ENCODE results near the gene SAMM50. TPM values are rescaled to one million over a fixed set of nuclear protein-coding genes. Genes with fewer than 3 reads are reported as not detected.

The SAMM50 gene
- total RNA-seq, 1 donor from 2014 or later: 54.0 TPM

GRCh38 chr22:43994416-43994815 is 39.2 kb downstream of the SAMM50 start:
- TF ChIP-seq, protein P1, sequence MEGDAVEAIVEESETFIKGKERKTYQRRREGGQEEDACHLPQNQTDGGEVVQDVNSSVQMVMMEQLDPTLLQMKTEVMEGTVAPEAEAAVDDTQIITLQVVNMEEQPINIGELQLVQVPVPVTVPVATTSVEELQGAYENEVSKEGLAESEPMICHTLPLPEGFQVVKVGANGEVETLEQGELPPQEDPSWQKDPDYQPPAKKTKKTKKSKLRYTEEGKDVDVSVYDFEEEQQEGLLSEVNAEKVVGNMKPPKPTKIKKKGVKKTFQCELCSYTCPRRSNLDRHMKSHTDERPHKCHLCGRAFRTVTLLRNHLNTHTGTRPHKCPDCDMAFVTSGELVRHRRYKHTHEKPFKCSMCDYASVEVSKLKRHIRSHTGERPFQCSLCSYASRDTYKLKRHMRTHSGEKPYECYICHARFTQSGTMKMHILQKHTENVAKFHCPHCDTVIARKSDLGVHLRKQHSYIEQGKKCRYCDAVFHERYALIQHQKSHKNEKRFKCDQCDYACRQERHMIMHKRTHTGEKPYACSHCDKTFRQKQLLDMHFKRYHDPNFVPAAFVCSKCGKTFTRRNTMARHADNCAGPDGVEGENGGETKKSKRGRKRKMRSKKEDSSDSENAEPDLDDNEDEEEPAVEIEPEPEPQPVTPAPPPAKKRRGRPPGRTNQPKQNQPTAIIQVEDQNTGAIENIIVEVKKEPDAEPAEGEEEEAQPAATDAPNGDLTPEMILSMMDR (conservative IDR thresholded peaks at IDR 0.05): no peak
- DNase-seq (ENCODE audit: low read depth, low spot score): no peak
- H3K4me3 Mint-ChIP-seq: no peak overlapping the region
- no peaks in the 10 kb centered on the region for H3K27me3 Mint-ChIP-seq (ENCODE audit: low read depth)
- peaks cover 5% of the 10 kb centered on the region for H3K4me1 Mint-ChIP-seq
- H3K36me3 Mint-ChIP-seq (ENCODE audit: low read depth): peaks cover 11% of the 10 kb centered on the region
- no peak overlapping the region for H3K27ac Mint-ChIP-seq (ENCODE audit: unreplicated experiment)
- H3K9me3 Mint-ChIP-seq: no peaks in the 10 kb centered on the region

DNA sequence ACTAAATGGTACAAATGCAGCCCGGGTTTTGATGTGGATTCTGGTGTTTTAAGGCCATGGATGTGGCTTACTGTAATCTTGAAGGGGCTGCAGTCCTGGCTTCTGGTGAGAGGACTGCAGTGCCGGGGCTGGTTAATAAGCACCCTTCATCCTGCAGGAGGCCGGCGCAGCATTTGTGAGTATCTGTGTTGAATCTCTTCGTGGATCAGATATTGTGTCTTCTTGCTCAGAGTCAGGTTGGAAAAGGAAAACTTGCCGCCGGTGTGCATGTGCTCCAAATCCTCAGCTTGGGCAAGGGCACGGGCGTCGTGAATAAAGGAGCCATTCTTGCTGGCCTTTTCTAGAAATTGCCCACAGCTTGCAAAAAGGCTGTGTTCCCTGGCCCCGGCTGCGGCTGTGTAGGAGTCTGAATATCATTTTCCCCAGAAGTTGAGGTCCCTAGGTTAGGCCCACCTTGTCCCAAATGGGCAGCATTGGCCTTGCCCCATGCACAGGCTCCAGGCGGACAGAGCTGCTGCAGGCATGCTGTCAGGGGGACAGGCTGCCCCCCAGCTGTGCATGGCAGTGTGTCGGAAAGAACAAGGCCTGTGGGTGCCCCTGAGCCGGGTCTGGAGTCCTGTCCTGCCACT is 39.9 kb downstream of the SAMM50 start:
- no peaks in the 10 kb centered on the region for H3K27me3 Mint-ChIP-seq (ENCODE audit: low read depth)
- H3K9me3 Mint-ChIP-seq: no peaks in the 10 kb centered on the region
- no peak for DNase-seq (ENCODE audit: low read depth, low spot score)
- H3K27ac Mint-ChIP-seq (ENCODE audit: unreplicated experiment): no peak overlapping the region
- peaks cover 5% of the 10 kb centered on the region for H3K4me1 Mint-ChIP-seq
- no peak overlapping the region for H3K4me3 Mint-ChIP-seq
- TF ChIP-seq, protein P1 (conservative IDR thresholded peaks at IDR 0.05): no peak
- H3K36me3 Mint-ChIP-seq (ENCODE audit: low read depth): peaks cover 11% of the 10 kb centered on the region

GRCh38 chr22:43995798-43996169 is 40.5 kb downstream of the SAMM50 start:
- H3K4me1 Mint-ChIP-seq: peaks cover 5% of the 10 kb centered on the region
- TF ChIP-seq, protein P1 (conservative IDR thresholded peaks at IDR 0.05): no peak
- DNase-seq (ENCODE audit: low read depth, low spot score): no peak
- H3K27ac Mint-ChIP-seq (ENCODE audit: unreplicated experiment): no peak overlapping the region
- no peaks in the 10 kb centered on the region for H3K27me3 Mint-ChIP-seq (ENCODE audit: low read depth)
- no peak overlapping the region for H3K4me3 Mint-ChIP-seq
- H3K36me3 Mint-ChIP-seq (ENCODE audit: low read depth): peaks cover 11% of the 10 kb centered on the region
- no peaks in the 10 kb centered on the region for H3K9me3 Mint-ChIP-seq

DNA sequence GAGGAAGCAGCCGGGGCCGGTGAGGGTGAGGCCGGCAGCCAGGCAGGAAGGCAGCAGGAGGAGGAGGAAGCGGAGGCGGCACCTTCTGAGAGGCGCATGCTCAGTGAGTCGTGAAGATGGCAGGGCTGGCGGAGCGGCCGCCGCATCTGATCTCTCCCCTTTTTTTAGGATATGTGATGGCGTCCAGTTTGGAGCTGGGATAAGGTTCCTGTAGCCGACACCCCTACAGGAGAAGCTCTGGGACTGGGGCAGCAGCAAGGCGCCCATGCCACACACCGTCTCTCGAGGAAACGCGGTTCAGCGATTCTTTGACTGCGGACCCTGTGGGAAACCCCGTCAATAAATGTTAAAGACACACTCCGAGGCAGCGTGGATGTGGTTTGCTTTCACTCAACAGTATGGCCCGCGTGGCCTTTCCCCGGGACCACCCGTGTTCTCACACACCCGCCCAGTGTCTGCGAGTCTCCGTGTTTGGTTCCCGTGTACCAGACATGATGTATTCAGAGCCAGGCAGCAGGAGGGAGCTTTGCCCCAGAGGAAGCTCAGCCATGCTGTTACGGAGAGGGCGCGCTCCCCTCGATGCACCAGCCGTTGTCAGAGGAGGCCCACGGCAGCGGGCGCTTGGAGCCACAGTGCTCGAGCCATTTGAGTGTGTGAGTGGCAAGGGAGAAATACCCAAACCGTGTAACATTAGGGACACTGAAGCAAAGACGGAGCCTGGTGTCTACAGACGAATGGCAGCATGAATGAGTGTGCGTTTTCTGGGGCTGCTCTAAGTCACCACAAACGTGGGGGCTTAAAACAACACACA is 41.1 kb downstream of the SAMM50 start:
- Mint-ChIP-seq H3K4me3 (no peak overlapping the region), H3K9me3 (no peaks in the 10 kb centered on the region), H3K4me1 (peaks cover 5% of the 10 kb centered on the region), H3K36me3 (ENCODE audit: low read depth) (peaks cover 11% of the 10 kb centered on the region), H3K27me3 (ENCODE audit: low read depth) (no peaks in the 10 kb centered on the region), H3K27ac (ENCODE audit: unreplicated experiment) (no peak overlapping the region)
- TF ChIP-seq, protein P1 (conservative IDR thresholded peaks at IDR 0.05): no peak
- DNase-seq (ENCODE audit: low read depth, low spot score): no peak

DNA sequence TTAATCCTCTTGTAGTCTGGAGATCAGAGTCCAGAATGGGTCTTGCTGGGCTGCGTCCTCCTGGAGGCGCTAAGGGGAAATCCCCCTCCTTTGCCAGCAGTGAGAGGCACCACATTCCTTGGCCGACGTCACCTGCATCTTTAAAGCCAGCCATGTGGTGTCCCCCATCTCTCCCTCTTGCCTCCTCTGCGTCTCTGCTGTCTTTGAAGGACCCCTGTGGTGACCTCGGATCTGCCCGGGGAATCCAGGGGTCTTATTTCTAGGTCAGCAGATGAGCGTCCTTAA is 41.7 kb downstream of the SAMM50 start:
- Mint-ChIP-seq H3K9me3 (no peaks in the 10 kb centered on the region), H3K4me3 (no peak overlapping the region), H3K36me3 (ENCODE audit: low read depth) (peaks cover 13% of the 10 kb centered on the region), H3K27me3 (ENCODE audit: low read depth) (no peaks in the 10 kb centered on the region), H3K27ac (ENCODE audit: unreplicated experiment) (no peak overlapping the region), H3K4me1 (peaks cover 5% of the 10 kb centered on the region)
- DNase-seq (ENCODE audit: low read depth, low spot score): no peak
- TF ChIP-seq, protein P1 (conservative IDR thresholded peaks at IDR 0.05): no peak

Measured in neural crest cell (in vitro differentiated cells).